GM10266 (cell line): ENCODE measurements around the gene C11orf71.
A peak's percentile ranks its signal among the peaks of the same experiment; 100 is the strongest.

Experiments used
- DNase-seq: peaks from one replicate; pipeline ENCODE4 v3.0.0; 2012; ENCODE audit errors: extremely low spot score
- TF ChIP-seq, protein P1 (sequence below): IDR thresholded peaks from 2 replicates; pipeline ENCODE4 v1.5.1; 2012; ENCODE audit warnings: mild to moderate bottlenecking, low read depth; ENCODE audit not compliant: control insufficient read depth, insufficient read depth; ENCODE audit errors: missing control alignments

Gene C11orf71

DNA sequence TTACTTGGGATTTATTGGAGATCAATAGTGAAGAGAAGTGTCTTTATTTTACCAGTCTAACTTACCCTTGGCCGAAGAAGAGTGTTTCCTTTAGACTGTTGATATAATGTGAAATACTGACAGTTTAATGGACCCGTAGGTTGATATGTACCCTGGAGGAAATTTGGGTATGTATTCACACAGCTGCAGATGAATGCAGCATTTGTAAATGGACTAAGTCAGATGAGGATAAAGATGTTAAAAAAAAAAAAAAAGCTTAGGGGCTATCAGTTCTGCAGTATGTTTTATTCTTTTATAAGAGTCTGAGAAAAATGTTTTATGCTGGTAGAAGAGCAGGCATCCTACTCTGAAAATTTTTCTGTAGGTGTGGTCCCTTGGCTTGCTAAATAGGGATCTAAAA lies 41.6 kb upstream of the C11orf71 start:
- TF ChIP-seq, protein P1, sequence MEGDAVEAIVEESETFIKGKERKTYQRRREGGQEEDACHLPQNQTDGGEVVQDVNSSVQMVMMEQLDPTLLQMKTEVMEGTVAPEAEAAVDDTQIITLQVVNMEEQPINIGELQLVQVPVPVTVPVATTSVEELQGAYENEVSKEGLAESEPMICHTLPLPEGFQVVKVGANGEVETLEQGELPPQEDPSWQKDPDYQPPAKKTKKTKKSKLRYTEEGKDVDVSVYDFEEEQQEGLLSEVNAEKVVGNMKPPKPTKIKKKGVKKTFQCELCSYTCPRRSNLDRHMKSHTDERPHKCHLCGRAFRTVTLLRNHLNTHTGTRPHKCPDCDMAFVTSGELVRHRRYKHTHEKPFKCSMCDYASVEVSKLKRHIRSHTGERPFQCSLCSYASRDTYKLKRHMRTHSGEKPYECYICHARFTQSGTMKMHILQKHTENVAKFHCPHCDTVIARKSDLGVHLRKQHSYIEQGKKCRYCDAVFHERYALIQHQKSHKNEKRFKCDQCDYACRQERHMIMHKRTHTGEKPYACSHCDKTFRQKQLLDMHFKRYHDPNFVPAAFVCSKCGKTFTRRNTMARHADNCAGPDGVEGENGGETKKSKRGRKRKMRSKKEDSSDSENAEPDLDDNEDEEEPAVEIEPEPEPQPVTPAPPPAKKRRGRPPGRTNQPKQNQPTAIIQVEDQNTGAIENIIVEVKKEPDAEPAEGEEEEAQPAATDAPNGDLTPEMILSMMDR = no peak
- DNase-seq = no peak

DNA sequence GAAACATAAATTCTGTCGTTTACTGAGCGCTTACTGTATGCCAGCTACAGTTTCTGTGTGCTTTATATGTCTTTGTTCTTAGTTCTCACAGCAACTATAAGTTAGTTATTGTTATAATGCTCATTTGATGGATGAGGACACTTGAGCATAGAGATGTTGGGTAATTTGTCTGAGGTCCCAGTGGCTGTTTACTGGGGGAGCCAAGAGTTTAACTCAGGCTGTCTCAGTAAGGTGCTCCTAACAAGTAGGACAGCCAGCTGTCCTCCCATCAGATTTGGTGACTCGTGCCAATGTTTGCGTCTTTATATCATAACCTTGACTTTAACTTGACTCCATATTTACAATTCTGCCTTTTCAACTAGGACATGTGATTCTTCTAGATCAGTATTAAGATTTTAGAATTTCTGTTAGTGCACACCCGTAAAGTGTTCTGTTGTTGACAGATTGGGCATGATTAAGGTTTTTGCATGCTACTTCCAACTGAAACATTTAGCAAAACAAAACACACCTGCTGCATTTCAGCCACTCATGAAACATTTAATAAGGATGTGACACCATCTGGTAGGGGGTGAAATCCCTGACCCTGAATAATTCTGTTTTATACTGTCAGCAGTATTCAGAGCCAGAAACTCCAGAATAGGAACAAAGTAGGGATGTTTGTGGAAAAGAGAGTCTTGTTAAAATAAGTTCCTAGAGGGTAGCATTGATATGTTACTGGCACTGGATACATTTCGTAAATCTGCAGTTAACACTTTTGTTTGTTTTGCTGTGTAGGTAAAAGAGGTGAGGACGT lies 40.9 kb upstream of the C11orf71 start:
- TF ChIP-seq, protein P1 = no peak
- DNase-seq = no peak

DNA sequence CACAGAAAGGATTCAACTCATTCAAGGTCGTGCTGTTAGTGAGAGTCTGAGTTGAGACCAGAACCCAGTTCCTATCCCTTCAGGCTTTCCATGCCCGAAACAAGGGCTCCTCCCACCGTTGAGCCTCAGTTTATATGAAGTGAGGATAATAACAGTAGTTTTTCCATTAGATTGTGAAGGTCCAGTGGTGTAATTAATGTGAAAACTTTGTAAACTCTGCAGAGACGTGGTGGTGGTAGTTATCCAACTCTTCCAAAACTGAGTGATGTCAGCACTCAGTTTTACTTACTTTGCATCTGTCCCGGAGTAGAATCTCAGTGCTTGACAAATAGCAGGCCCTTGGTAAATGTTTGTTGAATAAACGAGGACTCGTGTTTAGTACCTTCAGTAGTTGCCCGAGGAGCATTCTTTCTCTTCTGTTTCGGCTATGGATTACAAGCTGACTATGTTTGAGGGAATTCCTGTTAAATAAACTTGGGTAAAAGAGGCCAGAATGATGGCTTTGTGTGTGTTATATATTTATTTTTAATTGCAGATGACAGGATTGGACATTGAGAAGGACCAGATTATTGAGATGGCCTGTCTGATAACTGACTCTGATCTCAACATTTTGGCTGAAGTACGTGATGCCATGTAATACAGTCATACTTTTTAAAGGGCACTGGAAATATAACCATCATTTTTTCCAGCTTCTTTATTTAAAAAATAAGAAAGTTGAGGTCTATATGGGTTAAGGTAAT lies 40.0 kb upstream of the C11orf71 start:
- TF ChIP-seq, protein P1 = no peak
- DNase-seq = peak; percentile 23

DNA sequence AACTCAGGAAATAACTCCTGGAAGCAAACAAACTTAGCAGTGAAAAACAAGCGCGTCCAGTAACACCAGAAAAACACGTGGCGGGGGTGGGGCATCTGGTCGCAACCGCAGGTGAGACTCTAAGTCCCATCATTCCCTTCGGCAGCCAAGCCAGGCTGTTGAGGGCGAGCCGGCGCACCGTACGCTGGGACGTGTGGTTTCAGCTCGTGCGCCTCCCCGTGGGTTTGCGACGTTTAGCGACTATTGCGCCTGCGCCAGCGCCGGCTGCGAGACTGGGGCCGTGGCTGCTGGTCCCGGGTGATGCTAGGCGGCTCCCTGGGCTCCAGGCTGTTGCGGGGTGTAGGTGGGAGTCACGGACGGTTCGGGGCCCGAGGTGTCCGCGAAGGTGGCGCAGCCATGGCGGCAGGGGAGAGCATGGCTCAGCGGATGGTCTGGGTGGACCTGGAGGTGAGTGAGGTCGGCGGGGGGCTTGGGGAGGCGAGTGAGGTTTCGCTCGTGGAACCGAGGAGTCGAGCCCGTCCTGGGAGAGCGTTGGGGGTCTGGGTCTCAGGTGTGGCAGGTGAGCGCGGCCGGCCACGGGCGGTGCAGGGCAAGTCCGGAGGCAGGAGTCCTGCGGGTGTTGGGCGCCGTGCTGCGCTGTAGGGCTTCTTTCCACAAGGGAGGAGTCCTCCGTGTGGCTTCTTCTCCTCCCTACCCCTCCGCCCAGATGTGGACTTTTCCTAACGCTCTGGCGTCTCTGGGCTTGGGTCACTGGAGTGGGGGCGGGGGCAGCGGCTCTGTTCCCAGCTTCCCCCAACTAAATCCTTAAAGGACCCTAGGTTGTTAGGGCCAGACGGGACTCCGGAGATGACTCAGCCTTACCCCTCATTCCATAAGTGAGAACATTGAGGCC lies 39.2 kb upstream of the C11orf71 start, which contains the start of gene REXO2:
Gene REXO2, plus strand, starts transcription at position 239 of the 892 bp plus-strand sequence. Its CDS starts 62 bp downstream, at position 301.
- TF ChIP-seq, protein P1 = peak; percentile 22
- DNase-seq = peak; percentile 90

DNA sequence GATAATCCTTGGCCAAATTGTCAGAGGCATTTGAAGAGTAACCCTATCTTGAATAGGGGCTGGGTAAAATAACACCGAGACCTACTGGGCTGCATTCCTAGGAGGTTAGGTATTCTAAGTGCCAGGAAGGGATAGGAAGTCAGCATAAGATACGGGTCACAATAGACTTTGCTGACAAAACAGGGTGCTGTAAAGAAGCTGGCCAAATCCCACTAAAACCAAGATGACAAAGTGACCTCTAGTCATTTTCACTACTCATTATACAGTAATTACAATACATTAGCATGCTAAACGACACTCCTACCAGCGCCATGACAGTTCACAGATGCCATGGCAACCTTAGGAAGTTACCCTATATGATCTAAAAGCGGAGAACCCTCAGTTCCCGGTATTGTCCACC lies 38.0 kb upstream of the C11orf71 start:
- TF ChIP-seq, protein P1 = no peak
- DNase-seq = no peak

DNA sequence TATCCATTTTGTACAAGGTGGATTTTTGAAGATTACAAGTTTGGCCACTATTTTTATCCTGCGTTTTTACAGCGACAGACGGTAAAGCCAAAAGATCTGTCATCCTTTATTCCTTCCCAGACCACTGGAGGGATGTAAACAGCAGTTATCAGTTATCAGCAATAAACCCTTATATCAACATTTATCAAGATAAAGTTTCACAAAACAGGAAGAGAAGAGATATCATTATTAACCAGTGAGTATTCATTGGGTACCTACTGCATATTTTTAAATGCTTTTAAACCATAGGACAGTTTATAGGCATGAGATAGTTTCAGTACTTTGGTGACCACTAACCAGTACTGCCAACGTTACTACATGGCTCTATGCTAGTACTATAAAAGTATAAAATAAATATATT lies 33.1 kb upstream of the C11orf71 start:
- DNase-seq = no peak
- TF ChIP-seq, protein P1 = no peak
